Left lung (tissue), 10 donors: ENCODE results near the gene RTN4RL2. TPM values are rescaled to one million over a fixed set of nuclear protein-coding genes. Genes with fewer than 3 reads are reported as not detected.
A peak's percentile ranks its signal among the peaks of the same experiment; 100 is the strongest.

Source experiments
- ATAC-seq: fragments of 200-7000 bp; cut with Tn5 transposase; one replicate; pipeline ENCODE4 v1.9.1; 2020; ENCODE audit warnings: moderate library complexity
- DNase-seq, 4 donors: peaks; one replicate each; pipeline ENCODE4 v3.0.0-alpha.2; 2013 to 2020
- H3K27ac ChIP-seq, 2 donors: fragments of 200-600 bp; sonication (generic) in 1 of 2; one replicate each; pipeline versions ENCODE4 v1.5.0 to v1.8.0; 2020 to 2021
- H3K27me3 ChIP-seq, 2 donors: fragments of 200-600 bp; sonication (generic) in 1 of 2; one replicate each; pipeline versions ENCODE4 v1.5.0 to v1.8.0; 2020 to 2021
- H3K36me3 ChIP-seq, 2 donors: fragments of 200-600 bp; sonication (generic) in 1 of 2; one replicate each; pipeline versions ENCODE4 v1.5.0 to v1.8.0; 2020 to 2021
- H3K4me1 ChIP-seq, 2 donors: fragments of 200-600 bp; one replicate each; pipeline ENCODE4 v1.8.0; 2021
- H3K4me3 ChIP-seq, 2 donors: fragments of 200-600 bp; sonication (generic) in 1 of 2; one replicate each; pipeline versions ENCODE4 v1.5.0 to v1.8.0; 2020 to 2021; ENCODE audit warnings: mild to moderate bottlenecking in 1 of 2
- H3K9me3 ChIP-seq, 2 donors: fragments of 200-600 bp; sonication (generic) in 1 of 2; one replicate each; pipeline versions ENCODE4 v1.5.0 to v1.8.0; 2020 to 2021
- CTCF ChIP-seq, 2 donors: fragments of 200-600 bp; sonication (generic) in 1 of 2; IDR thresholded peaks; one replicate each; pipeline versions ENCODE4 v1.5.0 to v1.8.0; 2021; ENCODE audit warnings: antibody characterized with exemption in 2 of 2
- intact Hi-C, 2 donors: fragments of 100-400 bp; cut with DNase I; formaldehyde crosslinking; loops; one replicate each; pipeline versions ENCODE4 v1.11.2 to v1.14.2; 2022
- polyA plus RNA-seq, 6 donors: library from polyadenylated mRNA; unstranded; fragments of 120-200 nt; gene quantifications; one replicate each; pipeline ENCODE4 v1.2.1, GENCODE V29; 2013; ENCODE audit not compliant: insufficient read length in 6 of 6
- total RNA-seq, 2 donors: library from RNA; stranded (reverse); fragmentation: NEBNext Ultra II Directional; extraction: Animal tissue kit (Norgen Biotek cat#: 25700); gene quantifications; one replicate each; pipeline ENCODE4 v1.2.1, GENCODE V29; 2021
- donor health status: DM: no; HTN: yes; CAD: no.
- donor health status: DM: no; HTN: no; CAD: no.

The RTN4RL2 gene
- total and polyA plus RNA-seq, 8 donors, result 0.87 to 4.8 (median 2.5) TPM

- no peak for ATAC-seq
- peak in 1 of 4 donors; percentile 75 for DNase-seq
- peaks cover 12 to 44% of the 10 kb centered on the region in 2 donors for H3K4me1 ChIP-seq
- H3K4me3 ChIP-seq, result no peak overlapping the region
- intact Hi-C loops, result loop anchor here in 1 of 2 donors (5.0 kb wide), 1 partner anchor 137 kb away; no protein-coding TSS in a partner anchor
- H3K36me3 ChIP-seq, result peaks cover 0 to 50% of the 10 kb centered on the region in 2 donors
- peaks cover 5 to 33% of the 10 kb centered on the region in 2 donors for H3K27me3 ChIP-seq
- no peak for TF ChIP-seq CTCF (IDR thresholded peaks at IDR 0.05)
- no peaks in the 10 kb centered on the region for H3K9me3 ChIP-seq
- H3K27ac ChIP-seq, result no peak overlapping the region
Observed at GRCh38 chr11:57484141-57484710, 23.9 kb downstream of the RTN4RL2 start.

GRCh38 chr11:57485217-57485990 is 25.1 kb downstream of the RTN4RL2 start:
- Histone ChIP-seq H3K27ac (no peak overlapping the region), H3K4me1 (peaks cover 12 to 44% of the 10 kb centered on the region in 2 donors), H3K9me3 (no peaks in the 10 kb centered on the region), H3K27me3 (peaks cover 5 to 33% of the 10 kb centered on the region in 2 donors), H3K36me3 (peaks cover 0 to 62% of the 10 kb centered on the region in 2 donors), H3K4me3 (no peak overlapping the region)
- intact Hi-C loops, result no loop called here
- no peak for TF ChIP-seq CTCF (IDR thresholded peaks at IDR 0.05)
- ATAC-seq, result no peak
- DNase-seq, result no peak

- intact Hi-C loops, result no loop called here
- no peak for ATAC-seq
- no peaks in the 10 kb centered on the region for H3K9me3 ChIP-seq
- no peak for DNase-seq
- H3K27ac ChIP-seq, result no peak overlapping the region
- H3K4me1 ChIP-seq, result peaks cover 12 to 40% of the 10 kb centered on the region in 2 donors
- peaks cover 0 to 73% of the 10 kb centered on the region in 2 donors for H3K36me3 ChIP-seq
- peaks cover 4 to 29% of the 10 kb centered on the region in 2 donors for H3K27me3 ChIP-seq
- TF ChIP-seq CTCF (IDR thresholded peaks at IDR 0.05), result no peak
- H3K4me3 ChIP-seq, result no peak overlapping the region
Observed at GRCh38 chr11:57487021-57487778, 26.9 kb downstream of the RTN4RL2 start.

GRCh38 chr11:57487920-57488659 is 27.8 kb downstream of the RTN4RL2 start:
- ATAC-seq (no peak), DNase-seq (no peak)
- H3K4me3 ChIP-seq, result no peak overlapping the region
- intact Hi-C loops, result no loop called here
- H3K27me3 ChIP-seq, result peaks cover 0 to 20% of the 10 kb centered on the region in 2 donors
- no peak for TF ChIP-seq CTCF (IDR thresholded peaks at IDR 0.05)
- H3K36me3 ChIP-seq, result peaks cover 0 to 73% of the 10 kb centered on the region in 2 donors
- H3K27ac ChIP-seq, result no peak overlapping the region
- H3K9me3 ChIP-seq, result no peaks in the 10 kb centered on the region
- peaks cover 4 to 34% of the 10 kb centered on the region in 2 donors for H3K4me1 ChIP-seq
